Right lobe of liver (tissue), 6 donors: ENCODE results near the gene PTCD1. TPM values are rescaled to one million over a fixed set of nuclear protein-coding genes. Genes with fewer than 3 reads are reported as not detected.
A peak's percentile ranks its signal among the peaks of the same experiment; 100 is the strongest.
"Not testable (repeated sequence)": the region's sequence is repeated elsewhere in the genome, so short reads cannot be mapped to it uniquely, and the experiment has no call there.

Experiments used
- ATAC-seq, 4 donors: fragments of 200-7000 bp; cut with Tn5 transposase; one replicate each; pipeline ENCODE4 v1.9.1; 2020; ENCODE audit warnings: mild to moderate bottlenecking in 4 of 4, moderate library complexity in 4 of 4
- DNase-seq, 3 donors: peaks; one replicate each; pipeline ENCODE4 v3.0.0-alpha.2; 2020
- H3K27ac ChIP-seq, 3 donors: fragments of 200-600 bp; one replicate each; pipeline ENCODE4 v1.8.0; 2022
- H3K27me3 ChIP-seq, 2 donors: fragments of 200-600 bp; one replicate each; pipeline ENCODE4 v1.8.0; 2022
- H3K36me3 ChIP-seq, 4 donors: fragments of 200-600 bp; sonication (generic) in 1 of 4; one replicate each; pipeline versions ENCODE4 v1.5.1 to v1.8.0; 2017 to 2022; ENCODE audit warnings: control low read depth in 1 of 4
- H3K4me1 ChIP-seq, 4 donors: fragments of 200-600 bp; sonication (generic) in 1 of 4; one replicate each; pipeline versions ENCODE4 v1.5.1 to v1.8.0; 2017 to 2022; ENCODE audit warnings: control low read depth in 1 of 4
- H3K4me3 ChIP-seq, 3 donors: fragments of 200-600 bp; one replicate each; pipeline ENCODE4 v1.8.0; 2022
- H3K9me3 ChIP-seq, 4 donors: fragments of 200-600 bp; sonication (generic) in 1 of 4; one replicate each; pipeline versions ENCODE4 v1.5.1 to v1.8.0; 2017 to 2022; ENCODE audit warnings: control low read depth in 1 of 4
- CTCF ChIP-seq, 4 donors: fragments of 200-600 bp in 3 of 4; fragments of 450-650 bp in 1 of 4; IDR thresholded peaks; one replicate each; pipeline versions ENCODE4 v1.5.1 to v1.8.0; 2016 to 2022; ENCODE audit warnings: antibody characterized with exemption in 4 of 4, mild to moderate bottlenecking in 2 of 4
- POLR2A ChIP-seq: fragments of 450-650 bp; IDR thresholded peaks from one replicate; pipeline ENCODE4 v1.6.1; 2017; ENCODE audit warnings: antibody characterized with exemption, mild to moderate bottlenecking
- WGBS: methylation state at CpG from one replicate; pipeline ENCODE4 v1.1.6; 2018; ENCODE audit warnings: low coverage, low lambda C conversion rate; ENCODE audit not compliant: insufficient coverage; ENCODE audit errors: missing lambda C conversion rate; 5-methylcytosine and 5-hydroxymethylcytosine counted together
- intact Hi-C, 2 donors: fragments of 100-400 bp; cut with DNase I; formaldehyde crosslinking; loops; one replicate each; pipeline versions ENCODE4 v1.11.2 to v1.14.1; 2022
- total RNA-seq, 6 experiments: library from RNA; depleted of rRNA in 2 of 6; stranded (reverse); fragments of >200 nt in 2 of 6; fragmentation: NEBNext Ultra II Directional in 3 of 6; extraction: Animal tissue kit (Norgen Biotek cat#: 25700) in 3 of 6; gene quantifications; one replicate each; pipeline versions ENCODE4 v1.1.0 to v1.2.4, GENCODE V29; 2016 to 2023
- donor health status: DM: no; HTN: yes; CAD: no.
- donor health status: DM: no; HTN: no; CAD: no.
- donor health status: DM: no; HTN: no; CAD: no.
- donor health status: DM: no; HTN: yes; CAD: no.
- donor health status: DM: no; HTN: yes; CAD: no.

The PTCD1 gene
- total RNA-seq, 6 experiments from 2014 or later: 2.4 to 5.3 (median 2.8) TPM

- 100% methylated on average over 4 of the region's 23 CpGs for WGBS
- Histone ChIP-seq H3K36me3 (peaks cover 0 to 30% (median 13%) of the 10 kb centered on the region in 4 donors), H3K27me3 (no peaks in the 10 kb centered on the region), H3K4me3 (no peak overlapping the region), H3K9me3 (no peaks in the 10 kb centered on the region), H3K27ac (no peak overlapping the region), H3K4me1 (peaks cover 0 to 18% (median 8%) of the 10 kb centered on the region in 4 donors)
- ATAC-seq (no peak), DNase-seq (no peak)
- intact Hi-C loops: no loop called here
- TF ChIP-seq POLR2A: no peak
- no peak for TF ChIP-seq CTCF (IDR thresholded peaks at IDR 0.05)
Measured at GRCh38 chr7:99390941-99391602, 47.5 kb downstream of the PTCD1 start.

- intact Hi-C loops: no loop called here
- 85% methylated on average over 4 of the region's 13 CpGs for WGBS
- Histone ChIP-seq H3K27ac (no peak overlapping the region), H3K4me1 (peaks cover 0 to 17% (median 6%) of the 10 kb centered on the region in 4 donors), H3K36me3 (peaks cover 0 to 30% (median 12%) of the 10 kb centered on the region in 4 donors), H3K4me3 (no peak overlapping the region), H3K9me3 (no peaks in the 10 kb centered on the region), H3K27me3 (no peaks in the 10 kb centered on the region)
- no peak for TF ChIP-seq CTCF (IDR thresholded peaks at IDR 0.05)
- no peak for TF ChIP-seq POLR2A
- ATAC-seq (no peak), DNase-seq (no peak)
Measured at GRCh38 chr7:99389772-99390171, 48.8 kb downstream of the PTCD1 start.

GRCh38 chr7:99387912-99388311 lies 50.7 kb downstream of the PTCD1 start:
- peaks cover 0 to 23% (median 9%) of the 10 kb centered on the region in 4 donors for H3K36me3 ChIP-seq
- no CpG with 5 or more reads among the region's 20 CpGs for WGBS
- no peaks in the 10 kb centered on the region for H3K9me3 ChIP-seq

GRCh38 chr7:99387239-99387635 lies 51.4 kb downstream of the PTCD1 start:
- H3K4me3 ChIP-seq, H3K27me3 ChIP-seq, H3K9me3 ChIP-seq, H3K4me1 ChIP-seq, H3K27ac ChIP-seq, intact Hi-C loops, DNase-seq: not testable (repeated sequence)
- WGBS: 42% methylated on average over 7 of the region's 14 CpGs
- peaks cover 0 to 23% (median 9%) of the 10 kb centered on the region in 4 donors for H3K36me3 ChIP-seq
- peak in 1 of 4 donors; percentile 22 for ATAC-seq

More at GRCh38 chr7:99387912-99388311, 50.7 kb downstream of the PTCD1 start:
- intact Hi-C loops: no loop called here
- Histone ChIP-seq H3K27ac (no peak overlapping the region), H3K4me1 (peaks cover 0 to 9% (median 4%) of the 10 kb centered on the region in 4 donors), H3K27me3 (no peaks in the 10 kb centered on the region), H3K4me3 (no peak overlapping the region)
- no peak for TF ChIP-seq CTCF (IDR thresholded peaks at IDR 0.05)
- no peak for TF ChIP-seq POLR2A
- no peak for DNase-seq
- no peak for ATAC-seq

- Histone ChIP-seq H3K36me3 (peaks cover 0 to 23% (median 9%) of the 10 kb centered on the region in 4 donors), H3K27me3 (no peaks in the 10 kb centered on the region), H3K4me3 (no peak overlapping the region), H3K4me1 (peaks cover 0 to 8% (median 1%) of the 10 kb centered on the region in 4 donors), H3K9me3 (no peaks in the 10 kb centered on the region), H3K27ac (no peak overlapping the region)
- intact Hi-C loops: no loop called here
- TF ChIP-seq CTCF (IDR thresholded peaks at IDR 0.05): peak in 3 of 4 donors; percentile 17 to 27 (median 26)
- TF ChIP-seq POLR2A: no peak
- 100% methylated on average over 1 of the region's 9 CpGs for WGBS
- ATAC-seq (peak; percentile 39 to 52 (median 42)), DNase-seq (no peak)
Measured at GRCh38 chr7:99386584-99387238, 51.9 kb downstream of the PTCD1 start.
